ENCODE measurements around the gene MRPS26.

DNA sequence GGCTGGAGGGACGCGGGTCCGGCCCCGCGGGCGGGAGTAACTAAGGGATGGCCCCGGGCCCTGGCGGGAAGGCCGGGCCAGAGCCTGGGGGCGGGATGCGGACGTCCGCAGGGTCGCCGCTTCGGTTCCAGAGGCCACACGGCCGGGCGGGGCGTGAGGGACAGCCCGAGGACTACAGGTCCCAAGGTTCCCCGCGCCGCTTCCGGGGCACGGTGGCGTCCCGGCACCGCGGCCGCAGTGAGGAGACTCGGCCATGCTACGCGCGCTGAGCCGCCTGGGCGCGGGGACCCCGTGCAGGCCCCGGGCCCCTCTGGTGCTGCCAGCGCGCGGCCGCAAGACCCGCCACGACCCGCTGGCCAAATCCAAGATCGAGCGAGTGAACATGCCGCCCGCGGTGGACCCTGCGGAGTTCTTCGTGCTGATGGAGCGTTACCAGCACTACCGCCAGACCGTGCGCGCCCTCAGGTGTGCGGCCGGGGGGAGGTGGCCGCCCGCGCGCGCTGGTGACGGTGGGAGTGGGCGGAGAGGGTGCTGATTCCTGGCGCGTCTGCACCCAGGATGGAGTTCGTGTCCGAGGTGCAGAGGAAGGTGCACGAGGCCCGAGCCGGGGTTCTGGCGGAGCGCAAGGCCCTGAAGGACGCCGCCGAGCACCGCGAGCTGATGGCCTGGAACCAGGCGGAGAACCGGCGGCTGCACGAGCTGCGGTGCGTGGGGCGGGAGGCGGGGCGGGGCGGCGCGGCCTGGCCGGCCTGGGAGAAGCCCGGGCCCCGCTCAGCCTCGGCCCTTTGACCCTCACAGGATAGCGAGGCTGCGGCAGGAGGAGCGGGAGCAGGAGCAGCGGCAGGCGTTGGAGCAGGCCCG lies at the start of gene MRPS26:
- TF ChIP-seq POLR2A (IDR thresholded peaks at IDR 0.05) = no peak
- TF ChIP-seq, protein P1, sequence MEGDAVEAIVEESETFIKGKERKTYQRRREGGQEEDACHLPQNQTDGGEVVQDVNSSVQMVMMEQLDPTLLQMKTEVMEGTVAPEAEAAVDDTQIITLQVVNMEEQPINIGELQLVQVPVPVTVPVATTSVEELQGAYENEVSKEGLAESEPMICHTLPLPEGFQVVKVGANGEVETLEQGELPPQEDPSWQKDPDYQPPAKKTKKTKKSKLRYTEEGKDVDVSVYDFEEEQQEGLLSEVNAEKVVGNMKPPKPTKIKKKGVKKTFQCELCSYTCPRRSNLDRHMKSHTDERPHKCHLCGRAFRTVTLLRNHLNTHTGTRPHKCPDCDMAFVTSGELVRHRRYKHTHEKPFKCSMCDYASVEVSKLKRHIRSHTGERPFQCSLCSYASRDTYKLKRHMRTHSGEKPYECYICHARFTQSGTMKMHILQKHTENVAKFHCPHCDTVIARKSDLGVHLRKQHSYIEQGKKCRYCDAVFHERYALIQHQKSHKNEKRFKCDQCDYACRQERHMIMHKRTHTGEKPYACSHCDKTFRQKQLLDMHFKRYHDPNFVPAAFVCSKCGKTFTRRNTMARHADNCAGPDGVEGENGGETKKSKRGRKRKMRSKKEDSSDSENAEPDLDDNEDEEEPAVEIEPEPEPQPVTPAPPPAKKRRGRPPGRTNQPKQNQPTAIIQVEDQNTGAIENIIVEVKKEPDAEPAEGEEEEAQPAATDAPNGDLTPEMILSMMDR (IDR thresholded peaks at IDR 0.05) = no peak
